CD4-positive, CD25-positive, alpha-beta regulatory T cell (primary cell): ENCODE results near the gene LCE2D. TPM values are rescaled to one million over a fixed set of nuclear protein-coding genes. Genes with fewer than 3 reads are reported as not detected.

Source experiments
- ATAC-seq, 2 donors: fragments of 150-1000 bp; cut with Tn5 transposase; one replicate each; pipeline ENCODE4 v1.10.0; 2021; ENCODE audit warnings: low read depth in 2 of 2, moderate number of reproducible peaks in 2 of 2, moderate library complexity in 1 of 2
- DNase-seq, 3 donors: peaks; one replicate each; pipeline versions ENCODE4 v3.0.0 to v3.0.0-alpha.2; 2012 to 2022; ENCODE audit warnings: mixed read lengths in 1 of 3
- H3K27ac ChIP-seq: one replicate; pipeline ENCODE4 v1.7.0; 2013; ENCODE audit warnings: mild to moderate bottlenecking, low read length; ENCODE audit not compliant: insufficient read depth, poor library complexity, severe bottlenecking
- H3K27me3 ChIP-seq: one replicate; pipeline ENCODE4 v1.7.0; 2013; ENCODE audit warnings: low read length; ENCODE audit not compliant: control insufficient read depth, insufficient read depth
- H3K36me3 ChIP-seq: one replicate; pipeline ENCODE4 v1.7.0; 2013; ENCODE audit warnings: mild to moderate bottlenecking, low read length, moderate library complexity; ENCODE audit not compliant: control insufficient read depth, insufficient read depth
- H3K4me1 ChIP-seq: 2 replicates; pipeline ENCODE4 v1.7.0; 2013; ENCODE audit warnings: mild to moderate bottlenecking, low read length; ENCODE audit not compliant: insufficient read depth, control insufficient read depth, poor library complexity, severe bottlenecking
- H3K4me3 ChIP-seq: one replicate; pipeline ENCODE4 v1.7.0; 2013; ENCODE audit warnings: low read depth, mild to moderate bottlenecking, low read length, moderate library complexity
- H3K9me3 ChIP-seq, 2 experiments: 1 replicate in 1 of 2; 2 replicates in 1 of 2; pipeline ENCODE4 v1.7.0; 2013; ENCODE audit warnings: low read length in 2 of 2, mild to moderate bottlenecking in 1 of 2, moderate library complexity in 1 of 2; ENCODE audit not compliant: control insufficient read depth in 2 of 2
- H3K27ac Mint-ChIP-seq, 3 donors: one replicate each; pipeline ENCODE4 v1.8.0; 2020 to 2022; ENCODE audit warnings: mild to moderate bottlenecking in 3 of 3, mixed read lengths in 3 of 3, moderate library complexity in 2 of 3
- H3K27me3 Mint-ChIP-seq: one replicate; pipeline ENCODE4 v1.8.0; 2022; ENCODE audit warnings: mild to moderate bottlenecking, mixed read lengths
- H3K36me3 Mint-ChIP-seq: one replicate; pipeline ENCODE4 v1.8.0; 2020; ENCODE audit warnings: mixed read lengths
- H3K4me1 Mint-ChIP-seq, 4 donors: one replicate each; pipeline ENCODE4 v1.8.0; 2020 to 2022; ENCODE audit warnings: mixed read lengths in 4 of 4, mild to moderate bottlenecking in 1 of 4
- H3K4me3 Mint-ChIP-seq, 4 donors: one replicate each; pipeline ENCODE4 v1.8.0; 2020 to 2022; ENCODE audit warnings: mild to moderate bottlenecking in 4 of 4, mixed read lengths in 4 of 4, moderate library complexity in 3 of 4
- H3K9me3 Mint-ChIP-seq, 7 donors: one replicate each; pipeline ENCODE4 v1.8.0; 2020 to 2022; ENCODE audit warnings: mixed read lengths in 7 of 7, mild to moderate bottlenecking in 3 of 7, moderate library complexity in 2 of 7
- polyA plus RNA-seq, 4 donors: library from polyadenylated mRNA; unstranded; fragments of 300-500 nt; fragmentation: Illumina TruSeq; gene quantifications; one replicate each; pipeline ENCODE4 v1.2.3, GENCODE V29; 2021
- total RNA-seq: library from RNA; stranded (reverse); gene quantifications from one replicate; pipeline ENCODE4 v1.2.3, GENCODE V29; 2022

The LCE2D gene
- total and polyA plus RNA-seq, 5 donors from 2014 or later, result not detected

GRCh38 chr1:152697701-152698600, 34.8 kb downstream of the LCE2D start, which contains the start of gene LCE2A:
Gene LCE2A, plus strand, starts transcription at chr1:152698345. Its CDS starts 557 bp downstream, at chr1:152698902.
- Mint-ChIP-seq H3K36me3 (no peaks in the 10 kb centered on the region), H3K27ac (no peak within 1 kb of the TSS), H3K4me3 (no peak within 1 kb of the TSS), H3K9me3 (peaks cover 0 to 6% (median 1%) of the 10 kb centered on the region in 7 donors), H3K4me1 (peaks cover 0 to 4% (median 0%) of the 10 kb centered on the region in 4 donors), H3K27me3 (peaks cover 14% of the 10 kb centered on the region)
- no peak within 1 kb of the TSS for H3K4me3 ChIP-seq
- H3K27ac ChIP-seq, result no peak within 1 kb of the TSS
- no peaks in the 10 kb centered on the region for H3K9me3 ChIP-seq
- no peaks in the 10 kb centered on the region for H3K4me1 ChIP-seq
- no peaks in the 10 kb centered on the region for H3K27me3 ChIP-seq
- ATAC-seq (no peak), DNase-seq (no peak)
- H3K36me3 ChIP-seq, result no peaks in the 10 kb centered on the region

DNA sequence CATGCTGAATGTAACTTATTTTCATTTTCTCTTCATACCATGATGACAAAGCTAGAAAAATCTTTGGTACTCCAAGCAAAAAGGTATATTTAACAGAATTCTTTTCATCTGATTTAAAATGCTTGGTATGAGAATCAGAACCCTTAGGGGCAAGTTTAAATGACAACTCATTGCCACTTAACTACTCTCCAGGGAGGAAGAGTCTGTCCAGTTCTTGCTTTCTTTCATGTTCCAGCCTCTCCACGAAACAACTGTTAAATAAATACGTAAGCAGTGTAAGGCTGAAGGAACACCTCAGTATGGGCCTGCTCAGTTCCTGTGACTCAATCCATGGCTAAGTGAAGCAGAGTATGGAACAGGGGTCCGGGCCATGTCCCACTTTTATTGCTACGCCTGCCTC, 36.6 kb downstream of the LCE2D start:
- peaks cover 2% of the 10 kb centered on the region for H3K27me3 ChIP-seq
- H3K4me3 ChIP-seq, result no peak overlapping the region
- Mint-ChIP-seq H3K9me3 (peaks cover 0 to 5% (median 3%) of the 10 kb centered on the region in 7 donors), H3K27ac (no peak overlapping the region), H3K4me3 (no peak overlapping the region), H3K27me3 (peaks cover 15% of the 10 kb centered on the region), H3K4me1 (peaks cover 0 to 4% (median 0%) of the 10 kb centered on the region in 4 donors), H3K36me3 (no peaks in the 10 kb centered on the region)
- DNase-seq (no peak), ATAC-seq (no peak)
- H3K4me1 ChIP-seq, result no peaks in the 10 kb centered on the region
- H3K9me3 ChIP-seq, result peaks cover 0 to 2% of the 10 kb centered on the region in 2 experiments
- H3K36me3 ChIP-seq, result no peaks in the 10 kb centered on the region
- H3K27ac ChIP-seq, result no peak overlapping the region

DNA sequence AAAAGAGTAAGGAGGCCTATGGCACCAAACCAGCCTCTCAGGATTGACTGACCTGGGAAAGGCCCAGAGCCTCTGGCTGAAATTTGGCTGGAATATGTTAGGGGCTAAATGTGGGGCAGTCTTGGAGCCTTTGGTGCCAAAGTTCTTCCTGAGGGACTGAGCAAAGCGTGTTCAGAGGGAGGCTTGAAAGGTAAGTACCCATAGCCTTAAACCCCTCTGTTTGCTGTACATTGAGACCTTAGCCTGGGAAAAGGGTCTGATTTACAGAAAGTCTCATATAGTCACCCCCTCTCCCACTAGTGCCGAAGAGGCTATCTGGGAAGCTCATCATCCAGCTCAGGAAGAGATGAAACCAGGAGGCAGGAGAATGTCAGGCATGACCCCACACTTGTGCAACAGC, 44.7 kb downstream of the LCE2D start, which contains the start of gene LCE4A:
Gene LCE4A, plus strand, starts transcription at position 301 of the 400 bp plus-strand sequence. CDS start 916 bp downstream, outside the sequence.
- DNase-seq (no peak), ATAC-seq (no peak)
- no peak within 1 kb of the TSS for H3K27ac ChIP-seq
- peaks cover 9% of the 10 kb centered on the region for H3K27me3 ChIP-seq
- H3K36me3 Mint-ChIP-seq, result no peaks in the 10 kb centered on the region
- no peak within 1 kb of the TSS for H3K4me3 Mint-ChIP-seq
- peaks cover 0 to 2% of the 10 kb centered on the region in 2 experiments for H3K9me3 ChIP-seq
- H3K36me3 ChIP-seq, result no peaks in the 10 kb centered on the region
- H3K4me1 ChIP-seq, result no peaks in the 10 kb centered on the region
- peaks cover 23% of the 10 kb centered on the region for H3K27me3 Mint-ChIP-seq
- H3K27ac Mint-ChIP-seq, result no peak within 1 kb of the TSS
- no peaks in the 10 kb centered on the region for H3K4me1 Mint-ChIP-seq
- no peak within 1 kb of the TSS for H3K4me3 ChIP-seq
- H3K9me3 Mint-ChIP-seq, result peaks cover 0 to 7% (median 2%) of the 10 kb centered on the region in 7 donors

Other genes starting within 250 kb of the LCE2D start
- not detected for gene CRNN, start 249.1 kb upstream of the LCE2D start, total RNA-seq
- gene CRNN, start 249.1 kb upstream of the LCE2D start, polyA plus RNA-seq, result not detected
- not detected for gene LCE5A, start 152.6 kb upstream of the LCE2D start, total RNA-seq
- not detected for gene LCE5A, start 152.6 kb upstream of the LCE2D start, polyA plus RNA-seq
- not detected for gene CRCT1, start 148.9 kb upstream of the LCE2D start, total RNA-seq
- gene CRCT1, start 148.9 kb upstream of the LCE2D start, polyA plus RNA-seq, result not detected
- not detected for gene LCE3E, start 96.6 kb upstream of the LCE2D start, total RNA-seq
- not detected for gene LCE3E, start 96.6 kb upstream of the LCE2D start, polyA plus RNA-seq
- gene LCE3D, start 82.9 kb upstream of the LCE2D start, total RNA-seq, result not detected
- gene LCE3D, start 82.9 kb upstream of the LCE2D start, polyA plus RNA-seq, result not detected
- gene LCE3C, start 63.1 kb upstream of the LCE2D start, total RNA-seq, result not detected
- gene LCE3C, start 63.1 kb upstream of the LCE2D start, polyA plus RNA-seq, result not detected
- not detected for gene LCE3B, start 49.6 kb upstream of the LCE2D start, total RNA-seq
- not detected for gene LCE3B, start 49.6 kb upstream of the LCE2D start, polyA plus RNA-seq
- gene LCE3A, start 40.3 kb upstream of the LCE2D start, total RNA-seq, result not detected
- not detected for gene LCE3A, start 40.3 kb upstream of the LCE2D start, polyA plus RNA-seq
- gene LCE2C, start 11.9 kb downstream of the LCE2D start, total RNA-seq, result not detected
- gene LCE2C, start 11.9 kb downstream of the LCE2D start, polyA plus RNA-seq, result not detected
- not detected for gene LCE2B, start 22.7 kb downstream of the LCE2D start, total RNA-seq
- gene LCE2B, start 22.7 kb downstream of the LCE2D start, polyA plus RNA-seq, result not detected
- not detected for gene LCE2A, start 35.0 kb downstream of the LCE2D start, total RNA-seq
- gene LCE2A, start 35.0 kb downstream of the LCE2D start, polyA plus RNA-seq, result not detected
- not detected for gene LCE4A, start 44.8 kb downstream of the LCE2D start, total RNA-seq
- not detected for gene LCE4A, start 44.8 kb downstream of the LCE2D start, polyA plus RNA-seq
- not detected for gene KPRP, start 94.6 kb downstream of the LCE2D start, total RNA-seq
- not detected for gene KPRP, start 94.6 kb downstream of the LCE2D start, polyA plus RNA-seq
- gene LCE1F, start 111.8 kb downstream of the LCE2D start, total RNA-seq, result not detected
- gene LCE1F, start 111.8 kb downstream of the LCE2D start, polyA plus RNA-seq, result not detected
- gene LCE1E, start 122.9 kb downstream of the LCE2D start, total RNA-seq, result not detected
- not detected for gene LCE1E, start 122.9 kb downstream of the LCE2D start, polyA plus RNA-seq
- gene LCE1D, start 133.3 kb downstream of the LCE2D start, total RNA-seq, result not detected
- gene LCE1D, start 133.3 kb downstream of the LCE2D start, polyA plus RNA-seq, result not detected
- not detected for gene LCE1C, start 143.3 kb downstream of the LCE2D start, total RNA-seq
- not detected for gene LCE1C, start 143.3 kb downstream of the LCE2D start, polyA plus RNA-seq
- not detected for gene LCE1B, start 148.6 kb downstream of the LCE2D start, total RNA-seq
- not detected for gene LCE1B, start 148.6 kb downstream of the LCE2D start, polyA plus RNA-seq
- not detected for gene LCE1A, start 164.1 kb downstream of the LCE2D start, total RNA-seq
- gene LCE1A, start 164.1 kb downstream of the LCE2D start, polyA plus RNA-seq, result not detected
- gene LCE6A, start 179.5 kb downstream of the LCE2D start, total RNA-seq, result not detected
- gene LCE6A, start 179.5 kb downstream of the LCE2D start, polyA plus RNA-seq, result not detected
- not detected for gene LCE7A, start 196.6 kb downstream of the LCE2D start, total RNA-seq
- gene LCE7A, start 196.6 kb downstream of the LCE2D start, polyA plus RNA-seq, result not detected
- gene SMCP, start 214.9 kb downstream of the LCE2D start, total RNA-seq, result not detected
- gene SMCP, start 214.9 kb downstream of the LCE2D start, polyA plus RNA-seq, result not detected
- not detected for gene IVL, start 245.2 kb downstream of the LCE2D start, total RNA-seq
- gene IVL, start 245.2 kb downstream of the LCE2D start, polyA plus RNA-seq, result not detected